Psoas muscle (tissue), 8 donors: Measurements from ENCODE around the gene SPEN. TPM values are rescaled to one million over a fixed set of nuclear protein-coding genes. Genes with fewer than 3 reads are reported as not detected.
"Not testable (repeated sequence)": the region's sequence is repeated elsewhere in the genome, so short reads cannot be mapped to it uniquely, and the experiment has no call there.

Experiments
- ATAC-seq, 4 donors: fragments of 200-7000 bp; cut with Tn5 transposase; one replicate each; pipeline ENCODE4 v1.9.1; 2020; ENCODE audit warnings: moderate library complexity in 3 of 4, mild to moderate bottlenecking in 2 of 4
- DNase-seq, 2 donors: peaks; one replicate each; pipeline ENCODE4 v3.0.0-alpha.2; 2020
- H3K27ac ChIP-seq: fragments of 200-600 bp; one replicate; pipeline ENCODE4 v1.8.0; 2022
- H3K27me3 ChIP-seq, 3 donors: fragments of 200-600 bp in 1 of 3; one replicate each; pipeline versions ENCODE4 v1.6.1 to v1.8.0; 2013 to 2022; ENCODE audit warnings: low read length in 2 of 3, mild to moderate bottlenecking in 2 of 3, moderate library complexity in 1 of 3; ENCODE audit not compliant: insufficient read depth in 3 of 3
- H3K36me3 ChIP-seq, 2 donors: fragments of 200-600 bp in 1 of 2; one replicate each; pipeline versions ENCODE4 v1.6.1 to v1.8.0; 2013 to 2022; ENCODE audit warnings: low read depth in 1 of 2, mild to moderate bottlenecking in 1 of 2, moderate library complexity in 1 of 2; ENCODE audit not compliant: insufficient read depth in 1 of 2
- H3K4me1 ChIP-seq: fragments of 200-600 bp; one replicate; pipeline ENCODE4 v1.8.0; 2022
- H3K4me3 ChIP-seq: fragments of 200-600 bp; one replicate; pipeline ENCODE4 v1.8.0; 2022; ENCODE audit warnings: mild to moderate bottlenecking
- H3K9me3 ChIP-seq: fragments of 200-600 bp; one replicate; pipeline ENCODE4 v1.8.0; 2022
- WGBS, 3 donors: extraction: QIAGEN DNeasy Blood & Tissue Kit; methylation state at CpG; one replicate each; pipeline versions ENCODE4 v1.1.6 to v1.1.7; 2013; 5-methylcytosine and 5-hydroxymethylcytosine counted together
- intact Hi-C, 2 donors: fragments of 100-400 bp; cut with DNase I; formaldehyde crosslinking; loops; one replicate each; pipeline versions ENCODE4 v1.11.0 to v1.14.2; 2022
- polyA plus RNA-seq, 3 donors: library from polyadenylated mRNA; stranded (reverse); fragments of 200-250 nt; gene quantifications; one replicate each; pipeline ENCODE4 v1.2.3, GENCODE V29; 2013
- total RNA-seq, 4 donors: library from RNA; stranded (reverse); fragmentation: NEBNext Ultra II Directional in 2 of 4; extraction: Animal tissue kit (Norgen Biotek cat#: 25700) in 2 of 4; gene quantifications; one replicate each; pipeline versions ENCODE4 v1.2.1 to v1.2.4, GENCODE V29; 2021 to 2023
- TF ChIP-seq, protein P1 (sequence below): fragments of 200-600 bp; IDR thresholded peaks from one replicate; pipeline ENCODE4 v1.8.0; 2022; ENCODE audit warnings: antibody characterized with exemption
- donor health status: healthy with polysubstance abuse.
- donor health status: DM: no; HTN: no; CAD: no; lungs with moderate emphysema.
- donor health status: Bipolar disorder and iron deficiency.
- donor health status: healthy.
- donor health status: DM: yes; HTN: yes; CAD: no.
- donor health status: DM: no; HTN: no; CAD: no.
- donor health status: DM: no; HTN: no; CAD: no.
- donor health status: DM: yes; HTN: yes; CAD: no.

Gene SPEN
- total and polyA plus RNA-seq, 7 donors, result 10.2 to 46.5 (median 38.3) TPM

DNA sequence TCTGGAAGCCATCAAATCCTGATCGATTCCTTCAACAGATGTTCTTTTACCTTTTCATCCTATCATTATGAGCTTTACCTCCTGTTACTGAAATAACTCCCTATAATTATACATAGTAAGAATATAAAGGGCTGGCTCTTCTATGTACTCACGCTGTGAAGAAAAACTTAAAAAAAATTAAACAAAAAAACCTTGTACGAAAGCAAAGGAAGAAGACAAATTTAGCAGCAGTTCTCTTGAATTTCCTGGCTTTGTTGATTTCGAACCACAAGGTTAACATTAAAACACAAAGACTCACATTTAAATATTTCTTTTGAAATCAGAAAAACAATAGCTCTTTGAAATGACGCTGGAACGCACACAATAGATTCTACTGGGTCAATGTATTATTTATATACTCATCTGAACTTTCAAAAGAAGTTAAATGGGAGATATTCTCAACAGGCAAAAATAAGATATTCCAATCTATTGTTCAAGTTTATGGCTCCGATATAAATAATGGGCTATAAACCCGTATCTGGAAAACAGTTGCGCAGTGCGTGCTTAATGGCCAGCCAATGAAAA, 13.6 kb upstream of the SPEN start:
- Histone ChIP-seq H3K9me3 (no peaks in the 10 kb centered on the region), H3K4me1 (peaks cover 11% of the 10 kb centered on the region), H3K4me3 (peak overlapping the region; percentile 92), H3K27me3 (no peaks in the 10 kb centered on the region), H3K36me3 (no peaks in the 10 kb centered on the region), H3K27ac (peak overlapping the region; percentile 100)
- intact Hi-C loops, result loop anchor here in 1 of 2 donors (5.0 kb wide), 2 partner anchors 53 to 68 kb away; no protein-coding TSS in a partner anchor
- ATAC-seq (no peak), DNase-seq (no peak)
- TF ChIP-seq, protein P1, sequence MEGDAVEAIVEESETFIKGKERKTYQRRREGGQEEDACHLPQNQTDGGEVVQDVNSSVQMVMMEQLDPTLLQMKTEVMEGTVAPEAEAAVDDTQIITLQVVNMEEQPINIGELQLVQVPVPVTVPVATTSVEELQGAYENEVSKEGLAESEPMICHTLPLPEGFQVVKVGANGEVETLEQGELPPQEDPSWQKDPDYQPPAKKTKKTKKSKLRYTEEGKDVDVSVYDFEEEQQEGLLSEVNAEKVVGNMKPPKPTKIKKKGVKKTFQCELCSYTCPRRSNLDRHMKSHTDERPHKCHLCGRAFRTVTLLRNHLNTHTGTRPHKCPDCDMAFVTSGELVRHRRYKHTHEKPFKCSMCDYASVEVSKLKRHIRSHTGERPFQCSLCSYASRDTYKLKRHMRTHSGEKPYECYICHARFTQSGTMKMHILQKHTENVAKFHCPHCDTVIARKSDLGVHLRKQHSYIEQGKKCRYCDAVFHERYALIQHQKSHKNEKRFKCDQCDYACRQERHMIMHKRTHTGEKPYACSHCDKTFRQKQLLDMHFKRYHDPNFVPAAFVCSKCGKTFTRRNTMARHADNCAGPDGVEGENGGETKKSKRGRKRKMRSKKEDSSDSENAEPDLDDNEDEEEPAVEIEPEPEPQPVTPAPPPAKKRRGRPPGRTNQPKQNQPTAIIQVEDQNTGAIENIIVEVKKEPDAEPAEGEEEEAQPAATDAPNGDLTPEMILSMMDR, result no peak
- WGBS, 3 donors, result 0 to 1% (median 0%) methylated on average over 10 of the region's 10 CpGs

DNA sequence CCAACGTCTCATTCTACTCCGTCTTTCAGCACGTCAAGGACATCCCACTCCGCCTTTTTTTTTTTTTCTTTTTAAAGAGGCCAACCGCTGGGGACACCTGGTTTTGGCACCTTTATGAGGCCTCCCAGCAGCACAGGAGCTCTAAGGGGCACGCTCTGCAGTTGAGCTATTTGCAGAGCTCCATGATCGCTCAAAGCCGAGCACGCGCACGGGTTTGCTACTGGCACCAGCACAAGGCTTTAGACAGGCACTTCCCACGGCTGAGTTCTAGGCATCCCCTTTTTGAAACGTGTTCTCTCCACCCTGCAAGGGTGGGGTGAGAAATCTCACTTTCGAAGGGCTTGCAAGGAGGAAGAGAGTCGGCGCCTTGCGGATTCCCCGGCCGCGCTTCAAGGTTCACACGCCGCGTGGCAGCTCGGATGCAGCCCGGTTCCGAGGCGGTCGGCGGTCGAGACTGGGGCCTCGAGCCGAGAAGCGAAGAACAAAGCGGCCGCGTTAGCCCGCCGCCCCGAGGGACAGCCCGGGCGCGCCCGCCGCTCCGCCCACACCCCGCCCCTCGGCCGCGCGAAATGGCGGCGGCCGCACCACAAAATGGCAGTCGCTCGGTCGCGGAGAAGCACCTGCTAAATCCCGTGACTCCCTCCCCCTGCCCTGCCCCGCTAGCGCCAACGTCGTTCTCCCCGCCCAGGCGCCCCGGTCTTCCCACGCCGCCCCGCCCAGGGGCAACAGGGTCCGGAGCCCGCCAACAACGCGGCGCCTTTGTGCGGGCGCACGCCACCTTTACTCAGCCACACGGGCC, 12.9 kb upstream of the SPEN start:
- ATAC-seq, result peak; percentile 75 to 81 (median 78)
- intact Hi-C loops, result loop anchor here in 1 of 2 donors (1.0 to 5.0 kb wide), 3 partner anchors 13 to 68 kb away; partner anchors contain the start of gene SPEN
- no peaks in the 10 kb centered on the region for H3K9me3 ChIP-seq
- peak overlapping the region; percentile 92 for H3K4me3 ChIP-seq
- H3K36me3 ChIP-seq, result no peaks in the 10 kb centered on the region
- DNase-seq, result peak; percentile 88 to 93
- TF ChIP-seq, protein P1, result no peak
- peaks cover 11% of the 10 kb centered on the region for H3K4me1 ChIP-seq
- WGBS, 3 donors, result 0 to 1% (median 0%) methylated on average over 60 to 77 of the region's 77 CpGs
- no peaks in the 10 kb centered on the region for H3K27me3 ChIP-seq
- H3K27ac ChIP-seq, result peak overlapping the region; percentile 100

DNA sequence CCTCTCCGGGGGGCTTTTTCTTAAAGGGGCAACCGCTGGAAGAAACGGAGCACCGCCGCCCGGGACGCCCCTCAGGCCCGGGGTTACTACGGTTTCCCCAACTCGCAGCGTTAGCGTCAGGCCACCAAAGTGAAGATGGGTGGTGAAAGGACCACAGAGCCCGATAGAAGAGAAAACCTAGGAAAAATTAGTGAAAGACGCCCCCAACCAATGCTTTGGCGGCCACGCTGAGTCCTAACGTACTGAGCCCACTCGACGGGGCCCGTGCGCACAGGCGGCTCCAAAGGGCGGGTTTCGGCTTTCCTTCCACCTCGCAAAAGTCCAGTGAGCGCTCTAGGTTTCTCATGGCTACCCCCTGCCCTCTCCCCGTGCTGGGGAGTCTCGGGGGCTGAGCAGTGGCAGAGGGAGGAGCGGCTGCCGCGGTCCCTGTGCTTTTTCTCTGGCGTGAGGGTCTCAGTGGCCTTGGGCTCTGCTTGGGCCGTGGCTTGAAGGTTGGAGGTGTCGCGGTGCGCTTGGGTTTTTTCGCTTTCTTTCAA, 12.2 kb upstream of the SPEN start:
- peak; percentile 18 to 41 (median 30) for ATAC-seq
- TF ChIP-seq, protein P1, result no peak
- Histone ChIP-seq H3K4me3 (peak overlapping the region; percentile 92), H3K27ac (peak overlapping the region; percentile 100), H3K27me3 (no peaks in the 10 kb centered on the region), H3K4me1 (peaks cover 11% of the 10 kb centered on the region), H3K36me3 (no peaks in the 10 kb centered on the region), H3K9me3 (no peaks in the 10 kb centered on the region)
- intact Hi-C loops, result loop anchor here in 1 of 2 donors (1.0 kb wide), 1 partner anchor 12 kb away; the partner anchor contains the start of gene SPEN
- DNase-seq, result no peak
- WGBS, 3 donors, result 0% methylated on average over 37 of the region's 37 CpGs

DNA sequence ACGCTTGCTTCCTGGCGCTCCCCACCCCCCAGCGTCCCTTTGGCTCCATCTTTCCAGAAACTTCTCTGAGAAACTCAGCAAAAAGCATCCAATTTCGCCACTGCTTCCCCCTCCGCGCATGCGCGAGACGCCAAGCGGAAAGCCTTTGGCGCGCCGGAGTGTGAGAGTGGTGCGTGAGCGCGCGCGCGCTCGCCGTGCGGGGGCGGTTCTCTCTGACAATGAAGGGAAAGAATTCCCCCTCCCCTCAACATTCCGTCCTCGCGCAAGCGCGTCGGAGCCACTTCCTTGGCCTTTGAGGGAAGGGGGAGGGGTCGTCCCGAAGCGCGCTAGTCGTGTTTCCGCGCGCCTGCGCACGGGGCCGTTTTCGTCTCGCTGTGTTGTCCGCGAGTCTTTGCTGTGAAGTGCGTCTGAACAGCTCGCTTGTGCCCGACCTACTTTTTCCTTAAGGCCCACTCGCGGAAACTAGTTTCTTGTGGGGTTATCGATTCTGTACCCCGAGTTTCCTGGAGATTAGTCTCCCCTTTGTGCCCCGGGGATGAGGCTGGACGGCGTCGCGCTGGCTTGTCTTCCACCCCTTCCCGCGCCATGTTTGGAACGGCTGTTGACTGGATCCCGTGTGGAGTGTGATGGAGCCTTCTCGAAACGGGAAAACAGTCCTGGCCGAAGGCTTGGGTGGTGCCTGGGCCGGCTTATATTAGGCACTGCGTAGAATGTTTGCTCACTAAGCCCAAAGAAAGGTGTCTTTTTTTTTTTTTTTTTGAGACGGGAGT, 11.6 kb upstream of the SPEN start:
- Histone ChIP-seq H3K9me3 (no peaks in the 10 kb centered on the region), H3K4me3 (peak overlapping the region; percentile 92), H3K27ac (peak overlapping the region; percentile 100), H3K4me1 (peaks cover 11% of the 10 kb centered on the region), H3K36me3 (no peaks in the 10 kb centered on the region), H3K27me3 (no peaks in the 10 kb centered on the region)
- WGBS, 3 donors, result 2 to 3% (median 2%) methylated on average over 61 to 66 of the region's 66 CpGs
- ATAC-seq (peak; percentile 83 to 88 (median 86)), DNase-seq (peak; percentile 100)
- intact Hi-C loops, result loop anchor here in 1 of 2 donors (1.0 kb wide), 1 partner anchor 11 kb away; the partner anchor contains the start of gene SPEN
- TF ChIP-seq, protein P1, result no peak

DNA sequence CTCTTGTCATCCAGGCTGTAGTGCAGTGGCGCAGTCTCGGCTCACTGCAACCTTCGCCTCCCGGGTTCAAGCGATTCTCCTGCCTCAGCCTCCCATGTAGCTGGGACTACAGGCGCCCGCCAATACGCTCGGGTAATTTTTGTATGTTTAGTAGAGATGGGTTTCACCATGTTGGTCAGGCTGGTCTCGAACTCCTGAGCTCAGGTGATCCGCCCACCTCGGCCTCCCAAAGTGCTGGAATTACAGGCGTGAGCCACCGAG, 11.1 kb upstream of the SPEN start:
- Histone ChIP-seq H3K4me3 (peak overlapping the region; percentile 92), H3K4me1 (peaks cover 11% of the 10 kb centered on the region), H3K27ac (peak overlapping the region; percentile 100)
- H3K36me3 ChIP-seq, ATAC-seq, H3K9me3 ChIP-seq, H3K27me3 ChIP-seq, intact Hi-C loops: not testable (repeated sequence)
- DNase-seq, result peak in 1 of 2 donors; percentile 59
- 67 to 80% (median 80%) methylated on average over 14 of the region's 14 CpGs for WGBS, 3 donors
